Uterus (tissue), 2 donors: ENCODE data around the gene ASAP2.

Experiments
- POLR2A ChIP-seq, 2 donors: fragments of 450-650 bp; IDR thresholded peaks; one replicate each; pipeline ENCODE4 v1.6.1; 2016; ENCODE audit warnings: antibody characterized with exemption in 2 of 2, mild to moderate bottlenecking in 1 of 2, moderate library complexity in 1 of 2
- TF ChIP-seq, protein P1 (sequence below), 4 experiments: fragments of 200-600 bp in 2 of 4; fragments of 450-650 bp in 2 of 4; sonication (generic) in 2 of 4; IDR thresholded peaks; one replicate each; pipeline ENCODE4 v1.5.1; 2016 to 2019; ENCODE audit warnings: antibody characterized with exemption in 4 of 4, mild to moderate bottlenecking in 2 of 4, moderate library complexity in 1 of 4

DNA sequence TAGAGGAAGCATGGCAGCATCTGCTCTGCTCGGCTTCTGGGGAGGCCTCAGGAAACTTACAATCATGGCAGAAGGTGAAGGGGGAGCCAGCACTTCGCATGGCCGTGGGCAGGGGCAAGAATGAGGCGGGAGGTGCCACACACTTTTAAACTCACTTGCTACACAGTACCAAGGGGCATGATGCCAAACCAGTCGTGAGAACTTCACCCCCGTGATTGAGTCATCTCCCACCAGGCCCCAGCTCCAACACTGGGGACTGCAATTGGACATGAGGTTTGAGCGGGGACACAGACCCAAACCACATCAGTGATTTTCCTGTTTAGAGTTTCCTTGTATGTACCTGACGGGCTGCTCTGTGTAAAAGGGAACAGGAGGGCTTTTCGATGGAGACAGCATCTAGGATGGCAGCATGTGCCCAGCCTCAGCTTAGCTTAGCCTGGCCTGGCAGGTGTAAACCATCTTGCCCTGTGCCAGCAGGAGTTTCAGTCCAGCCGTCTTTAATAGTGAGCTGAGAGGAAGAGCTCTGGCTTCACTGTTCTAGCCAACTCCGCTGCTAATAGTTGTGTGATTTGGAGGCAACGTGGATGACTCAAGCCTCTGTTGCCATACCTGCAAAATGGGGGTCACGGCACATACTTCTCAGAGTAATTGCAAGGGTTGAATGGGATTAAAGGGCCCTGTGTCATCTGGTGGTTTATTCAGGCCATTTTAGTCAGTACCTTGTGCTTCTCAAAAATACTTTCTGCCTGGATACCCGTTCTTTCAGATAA lies 101.8 kb downstream of the ASAP2 start:
- TF ChIP-seq, protein P1, sequence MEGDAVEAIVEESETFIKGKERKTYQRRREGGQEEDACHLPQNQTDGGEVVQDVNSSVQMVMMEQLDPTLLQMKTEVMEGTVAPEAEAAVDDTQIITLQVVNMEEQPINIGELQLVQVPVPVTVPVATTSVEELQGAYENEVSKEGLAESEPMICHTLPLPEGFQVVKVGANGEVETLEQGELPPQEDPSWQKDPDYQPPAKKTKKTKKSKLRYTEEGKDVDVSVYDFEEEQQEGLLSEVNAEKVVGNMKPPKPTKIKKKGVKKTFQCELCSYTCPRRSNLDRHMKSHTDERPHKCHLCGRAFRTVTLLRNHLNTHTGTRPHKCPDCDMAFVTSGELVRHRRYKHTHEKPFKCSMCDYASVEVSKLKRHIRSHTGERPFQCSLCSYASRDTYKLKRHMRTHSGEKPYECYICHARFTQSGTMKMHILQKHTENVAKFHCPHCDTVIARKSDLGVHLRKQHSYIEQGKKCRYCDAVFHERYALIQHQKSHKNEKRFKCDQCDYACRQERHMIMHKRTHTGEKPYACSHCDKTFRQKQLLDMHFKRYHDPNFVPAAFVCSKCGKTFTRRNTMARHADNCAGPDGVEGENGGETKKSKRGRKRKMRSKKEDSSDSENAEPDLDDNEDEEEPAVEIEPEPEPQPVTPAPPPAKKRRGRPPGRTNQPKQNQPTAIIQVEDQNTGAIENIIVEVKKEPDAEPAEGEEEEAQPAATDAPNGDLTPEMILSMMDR (IDR thresholded peaks at IDR 0.05): no peak
- TF ChIP-seq POLR2A (IDR thresholded peaks at IDR 0.05): no peak
